IPS DF 19.7 (cell line): ENCODE measurements around the gene CDIPT.
"Not testable (repeated sequence)": the region's sequence is repeated elsewhere in the genome, so short reads cannot be mapped to it uniquely, and the experiment has no call there.

Experiments
- DNase-seq: peaks from one replicate; pipeline ENCODE4 v3.0.0-alpha.2; 2013; ENCODE audit warnings: low read depth, low spot score

CDIPT gene

DNA sequence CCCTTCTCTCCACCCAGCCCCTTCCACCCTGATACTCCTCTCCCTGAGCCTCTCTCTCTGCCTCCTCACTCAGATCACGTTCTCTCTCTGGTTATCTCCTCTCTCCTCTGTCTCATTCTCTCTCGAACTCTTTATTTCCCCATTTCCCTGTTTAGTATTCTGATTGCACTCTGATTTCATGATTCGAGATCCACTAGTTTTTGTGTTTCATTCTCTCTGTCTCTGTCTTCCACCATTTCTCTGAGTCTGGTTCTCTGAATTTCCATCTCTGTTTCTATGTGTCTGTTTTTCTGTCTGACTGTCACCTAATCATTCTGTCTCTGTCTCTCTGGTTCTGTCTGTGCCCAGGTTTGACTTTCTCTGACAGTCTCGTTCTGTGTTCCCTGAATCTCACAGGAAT lies 34.3 kb upstream of the CDIPT start:
- no peak for DNase-seq

DNA sequence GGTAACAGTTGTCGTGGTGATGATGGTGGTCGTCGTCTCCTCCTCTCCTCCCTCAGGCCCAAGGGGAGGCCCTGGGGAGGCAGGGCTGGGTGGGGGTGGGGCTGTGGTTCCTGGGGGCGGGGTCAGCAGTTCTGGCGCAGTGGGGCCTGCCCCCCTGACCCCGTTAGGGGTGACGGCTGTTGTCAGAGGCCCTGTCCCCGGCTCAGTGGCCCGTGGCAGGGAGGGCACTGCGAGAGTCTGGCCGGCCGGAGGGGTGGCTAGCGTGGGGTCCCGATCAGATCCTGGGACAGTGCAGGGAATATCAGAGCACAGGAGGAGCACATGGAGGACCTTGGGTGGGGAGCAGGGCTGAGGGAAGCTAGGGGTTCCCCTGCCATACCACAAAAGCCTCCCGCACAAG lies 33.8 kb upstream of the CDIPT start:
- no peak for DNase-seq

DNA sequence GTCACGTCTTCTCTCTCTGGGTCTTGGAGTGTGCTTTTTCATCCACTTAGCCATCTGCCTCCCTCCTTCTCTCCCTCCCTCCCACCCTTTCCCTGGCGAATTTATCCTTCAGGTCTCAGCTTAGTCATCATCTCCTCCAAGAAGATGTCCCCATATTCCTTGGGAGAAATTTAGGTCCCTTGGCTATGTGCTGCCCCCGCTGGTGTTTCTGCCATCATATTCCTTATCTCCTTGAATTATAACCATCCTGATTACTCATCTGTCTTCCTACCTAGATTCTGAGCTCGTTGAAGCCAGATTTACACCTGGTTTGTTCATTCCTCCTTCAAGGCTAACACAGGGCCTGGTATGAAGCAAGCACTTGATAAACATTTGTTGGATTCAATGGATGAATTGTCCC lies 31.3 kb upstream of the CDIPT start:
- no peak for DNase-seq

DNA sequence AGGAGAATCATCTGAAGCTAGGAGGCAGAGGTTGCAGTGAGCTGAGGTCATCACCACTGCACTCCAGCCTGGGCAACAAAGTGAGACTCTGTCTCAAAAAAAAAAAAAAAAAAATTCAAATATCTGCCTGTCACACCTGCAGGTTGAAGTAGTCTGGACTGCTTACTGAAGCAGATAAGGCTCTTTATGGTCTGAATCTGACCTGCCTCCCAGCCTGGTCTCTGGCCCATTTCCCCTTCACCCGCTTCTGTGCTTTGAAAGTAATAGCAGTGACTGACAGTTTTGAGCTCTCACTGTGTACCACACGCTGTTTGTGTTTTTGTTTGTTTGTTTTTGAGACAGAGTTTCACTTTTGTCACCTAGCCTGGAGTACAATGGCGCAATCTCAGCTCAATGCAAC lies 30.5 kb upstream of the CDIPT start:
- DNase-seq = no peak

DNA sequence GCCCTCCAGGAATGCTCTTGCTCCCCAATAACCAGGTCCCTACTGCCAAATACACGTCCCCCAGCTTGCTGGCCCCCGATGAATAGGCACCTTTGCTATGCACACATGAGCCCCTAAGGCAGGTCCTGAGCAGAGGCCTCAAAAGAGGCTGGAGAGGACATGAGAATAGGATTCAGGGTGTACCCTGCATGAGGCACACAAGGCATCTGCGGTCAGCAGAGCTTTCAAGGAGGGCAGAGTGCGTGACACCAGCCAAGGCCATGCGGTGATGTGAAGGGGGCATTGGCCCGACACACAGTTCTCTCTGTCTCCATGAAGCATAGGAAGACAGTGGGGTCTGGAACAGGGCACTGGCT lies 29.4 kb upstream of the CDIPT start:
- no peak for DNase-seq

DNA sequence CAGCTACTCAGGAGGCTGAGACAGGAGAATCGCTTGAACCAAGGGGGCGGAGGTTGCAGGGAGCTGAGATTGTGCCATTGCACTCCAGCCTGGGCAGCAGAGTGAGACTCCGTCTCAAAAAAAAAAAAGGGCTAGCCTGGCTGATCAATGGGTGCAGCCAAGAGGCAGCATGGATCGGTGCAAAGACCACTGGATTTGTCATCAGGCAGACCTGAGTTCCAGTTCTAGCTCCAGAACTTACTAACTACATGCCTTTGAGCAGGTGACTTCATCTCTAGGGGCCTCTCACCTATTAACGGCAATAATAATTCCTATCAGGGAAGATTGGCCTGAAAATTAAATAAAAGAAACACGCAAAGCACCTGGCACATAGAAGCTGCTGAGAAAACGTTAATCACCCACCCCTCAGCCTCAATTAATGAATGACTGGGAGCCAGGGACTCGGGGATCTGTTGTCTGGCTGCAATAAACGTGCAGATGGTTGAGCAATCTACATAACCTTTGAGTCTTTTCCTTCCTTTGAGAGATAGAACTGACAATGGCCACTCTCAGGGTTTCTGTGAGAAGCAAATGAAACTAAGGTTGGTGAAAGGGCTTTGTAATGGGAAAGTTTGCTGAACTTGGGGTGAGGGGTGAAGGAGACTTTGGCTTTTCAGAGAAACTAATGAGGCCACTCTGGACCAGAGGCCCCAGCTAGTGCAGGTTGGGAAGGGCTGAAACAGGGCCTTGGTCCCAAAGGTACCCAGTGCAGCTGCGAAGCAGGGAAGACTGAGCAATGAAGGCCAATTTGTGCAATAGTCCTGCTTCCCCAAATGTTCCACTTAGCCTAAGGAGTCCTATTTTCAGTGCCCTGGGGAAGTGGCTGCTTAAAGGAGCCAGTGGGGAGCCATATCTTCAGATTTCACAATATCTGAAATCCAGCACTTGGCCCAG lies 28.8 kb upstream of the CDIPT start:
- DNase-seq = no peak

DNA sequence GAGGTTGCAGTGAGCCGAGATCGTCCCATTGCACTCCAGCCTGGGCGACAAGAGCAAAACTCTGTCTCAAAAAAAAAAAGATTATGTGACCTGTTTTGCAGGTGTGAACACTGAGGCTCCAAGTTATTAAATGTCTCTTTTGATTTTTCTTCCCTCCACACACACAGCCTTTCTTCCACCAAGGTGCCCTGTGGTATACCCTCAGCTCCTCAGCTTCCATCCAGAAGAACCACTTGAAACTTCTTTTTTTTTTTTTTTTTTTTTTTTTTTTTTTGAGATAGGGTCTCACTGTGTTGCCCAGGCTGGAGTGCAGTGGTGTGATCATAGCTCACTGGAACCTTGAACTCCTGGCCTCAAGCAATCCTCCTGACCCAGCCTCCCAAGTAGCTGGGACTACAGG lies 26.3 kb upstream of the CDIPT start:
- DNase-seq = not testable (repeated sequence)

DNA sequence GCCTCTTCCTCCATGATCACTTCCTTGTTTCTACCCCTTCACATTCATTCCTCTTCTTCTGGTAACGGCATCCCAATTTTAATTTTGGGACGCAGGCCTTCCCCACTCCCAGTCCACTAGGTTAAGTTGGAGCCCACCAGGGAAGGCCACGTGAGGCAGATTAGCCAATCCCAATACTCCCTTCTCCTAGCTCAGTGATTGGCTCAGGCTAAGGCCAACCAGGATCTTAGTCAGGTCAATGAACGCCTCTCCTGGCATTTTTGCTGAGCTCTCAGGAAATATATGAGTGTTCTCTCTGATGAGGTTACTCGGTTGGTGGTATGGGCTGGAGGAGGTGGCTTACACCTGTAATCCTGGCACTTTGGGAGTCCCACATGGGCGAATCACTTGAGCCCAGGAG lies 21.0 kb upstream of the CDIPT start:
- DNase-seq = no peak

DNA sequence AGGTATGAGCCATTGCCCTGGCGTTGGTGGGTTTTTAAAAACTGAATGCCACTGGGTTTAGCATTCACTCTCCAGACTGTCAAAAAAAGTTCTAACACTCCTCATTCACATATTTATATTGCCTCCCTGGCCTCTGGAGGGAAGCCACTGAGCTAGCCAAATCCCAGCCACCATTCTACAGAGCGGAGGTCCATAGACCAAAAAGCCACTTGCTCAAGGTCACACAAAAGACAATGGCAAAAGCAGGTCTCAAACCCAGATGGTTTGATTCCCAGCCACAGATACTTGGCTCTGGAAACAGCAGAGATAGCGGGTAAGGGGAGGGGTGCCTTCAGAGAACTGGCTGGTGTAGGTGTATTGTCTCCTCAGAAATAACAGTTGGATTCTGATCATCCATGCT lies 18.0 kb upstream of the CDIPT start:
- no peak for DNase-seq

DNA sequence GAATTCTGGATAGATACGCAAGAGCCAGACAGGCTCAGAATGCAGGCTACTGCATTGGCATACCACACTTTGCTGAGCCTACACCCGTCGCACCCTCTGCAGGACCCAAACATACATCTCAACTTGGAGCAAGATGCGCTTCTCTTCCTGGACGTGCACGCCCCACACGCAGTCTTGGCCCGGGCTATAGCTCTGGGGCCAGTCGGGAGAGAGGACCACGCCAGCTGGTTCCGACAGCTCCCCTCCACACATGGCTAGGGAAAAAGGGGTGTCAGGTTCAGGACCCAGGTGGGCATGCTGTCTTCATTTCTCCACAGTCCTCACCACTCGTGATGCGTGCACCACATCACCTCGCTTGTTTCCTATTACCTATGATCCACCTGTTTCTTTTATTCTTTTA lies 15.1 kb upstream of the CDIPT start:
- DNase-seq = no peak

DNA sequence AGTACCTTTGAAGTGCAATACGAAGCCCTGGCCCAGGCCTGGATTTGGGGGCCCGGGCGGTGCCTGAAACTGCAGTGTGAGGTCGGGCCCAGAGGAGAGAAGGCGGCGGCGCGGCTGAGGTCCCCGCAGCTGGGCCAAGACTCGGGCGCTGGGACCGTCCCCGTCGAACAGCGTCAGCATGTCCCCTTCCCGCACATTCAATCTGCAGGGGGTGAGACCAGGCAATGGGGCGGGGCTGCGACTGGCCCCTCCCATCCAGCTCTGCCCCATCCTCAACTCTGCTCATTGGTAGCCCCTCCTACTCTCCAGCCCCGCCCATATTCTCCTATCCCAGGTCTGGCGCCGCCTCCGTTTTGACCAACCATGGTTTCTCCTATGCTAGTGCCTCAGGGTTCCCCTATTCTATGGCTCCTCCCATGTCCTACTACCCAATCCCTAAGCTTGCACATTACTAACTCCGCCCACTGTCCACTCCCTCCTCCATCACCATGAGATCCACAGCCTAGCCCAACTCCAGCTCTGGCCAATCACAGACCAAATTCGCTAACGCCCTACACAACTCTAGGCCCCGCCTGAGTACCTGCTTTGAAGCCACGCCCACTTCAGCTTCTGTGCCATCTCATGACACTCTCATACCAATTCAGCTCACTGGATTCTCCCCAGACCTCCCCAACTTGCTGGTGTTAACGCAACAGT lies 14.4 kb upstream of the CDIPT start:
- DNase-seq = peak; percentile 100

DNA sequence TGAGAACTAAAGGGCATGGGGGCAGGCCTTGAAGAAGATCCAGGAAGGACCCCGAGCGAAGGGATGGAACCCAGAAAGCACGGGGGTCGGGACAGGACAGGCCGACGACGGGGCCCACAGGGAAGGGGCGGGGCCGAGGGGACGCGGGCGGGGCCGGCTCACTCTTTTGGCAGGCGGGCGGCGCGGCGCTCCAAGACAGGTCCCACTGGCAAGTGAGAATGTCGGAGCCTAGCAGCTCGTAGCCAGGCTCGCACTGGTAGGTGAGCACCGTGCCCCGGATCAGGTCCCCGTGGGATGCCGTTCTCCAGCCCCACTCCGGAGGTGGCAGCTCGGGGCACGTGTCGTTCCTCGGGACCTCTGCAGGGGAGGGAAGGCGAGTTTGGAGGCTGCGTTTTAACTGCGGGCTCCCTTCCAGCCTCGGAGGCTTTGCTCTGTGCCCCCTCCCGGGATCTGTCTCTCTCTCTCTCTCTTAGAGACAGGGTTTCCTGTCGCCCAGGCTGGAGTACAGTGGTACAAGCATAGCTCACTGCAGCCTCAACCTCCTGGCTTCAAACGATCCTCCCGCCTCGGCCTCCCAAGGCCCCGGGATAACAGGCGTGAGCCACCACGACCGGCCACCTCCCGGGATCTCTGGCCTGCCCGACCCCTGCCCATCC lies 13.7 kb upstream of the CDIPT start:
- no peak for DNase-seq

DNA sequence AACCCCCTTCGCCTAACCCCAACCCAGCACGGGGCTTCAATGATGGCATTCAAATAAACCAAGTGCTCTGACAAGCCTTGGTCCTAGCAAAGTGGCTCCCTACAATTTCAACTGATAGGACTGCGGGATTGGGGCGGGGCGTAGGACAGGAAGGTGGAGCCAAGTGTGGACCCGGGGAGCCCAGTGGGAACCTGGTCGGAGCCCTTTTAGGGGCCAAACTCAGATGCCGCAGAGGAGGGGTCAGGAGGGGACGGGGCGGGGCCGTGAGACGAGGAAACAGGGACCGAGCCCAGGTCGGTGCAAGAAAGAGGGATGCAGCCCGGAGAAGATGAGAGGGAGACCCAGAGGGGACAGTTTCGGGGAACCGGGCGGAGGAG lies 13.2 kb upstream of the CDIPT start:
- no peak for DNase-seq

DNA sequence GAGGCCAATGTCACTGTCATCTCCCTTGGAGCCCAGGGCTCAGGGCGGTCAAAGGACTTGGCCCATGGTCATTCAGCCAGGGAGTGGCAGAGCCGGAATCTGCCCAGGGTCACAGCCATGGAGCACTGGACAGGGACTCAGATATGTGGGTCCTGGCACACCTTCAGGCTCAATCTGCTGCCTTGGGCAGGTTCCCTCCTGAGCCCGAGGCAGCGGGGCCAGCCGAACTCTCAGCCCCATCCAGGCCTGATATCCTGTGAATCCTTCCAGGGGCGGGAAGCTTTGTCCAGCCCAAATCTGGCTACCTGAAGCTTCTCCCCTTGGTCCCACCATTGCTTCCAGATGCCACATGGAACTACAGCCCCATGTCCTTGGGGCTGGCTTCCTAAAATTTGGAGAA lies 12.2 kb upstream of the CDIPT start:
- DNase-seq = no peak

DNA sequence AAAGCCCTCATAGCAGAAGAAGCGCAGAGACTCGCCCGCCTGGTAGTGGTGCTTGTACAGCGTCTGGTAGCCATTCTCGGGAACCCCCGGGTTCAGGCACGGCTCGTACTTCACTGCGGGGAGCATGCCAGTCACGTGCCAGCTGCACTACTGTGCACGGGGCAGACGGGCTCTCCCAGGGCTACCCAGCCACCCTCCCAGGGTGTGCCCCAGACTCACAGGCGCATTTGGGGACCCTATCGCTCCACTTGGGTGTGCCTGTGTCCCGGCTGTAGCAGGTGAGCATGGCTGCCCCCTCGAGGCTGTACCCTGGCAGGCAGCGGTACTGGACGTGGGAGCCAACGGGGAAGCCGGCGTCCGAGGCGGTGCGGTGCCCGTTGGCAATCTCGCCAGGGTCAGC lies 10.3 kb upstream of the CDIPT start:
- no peak for DNase-seq

DNA sequence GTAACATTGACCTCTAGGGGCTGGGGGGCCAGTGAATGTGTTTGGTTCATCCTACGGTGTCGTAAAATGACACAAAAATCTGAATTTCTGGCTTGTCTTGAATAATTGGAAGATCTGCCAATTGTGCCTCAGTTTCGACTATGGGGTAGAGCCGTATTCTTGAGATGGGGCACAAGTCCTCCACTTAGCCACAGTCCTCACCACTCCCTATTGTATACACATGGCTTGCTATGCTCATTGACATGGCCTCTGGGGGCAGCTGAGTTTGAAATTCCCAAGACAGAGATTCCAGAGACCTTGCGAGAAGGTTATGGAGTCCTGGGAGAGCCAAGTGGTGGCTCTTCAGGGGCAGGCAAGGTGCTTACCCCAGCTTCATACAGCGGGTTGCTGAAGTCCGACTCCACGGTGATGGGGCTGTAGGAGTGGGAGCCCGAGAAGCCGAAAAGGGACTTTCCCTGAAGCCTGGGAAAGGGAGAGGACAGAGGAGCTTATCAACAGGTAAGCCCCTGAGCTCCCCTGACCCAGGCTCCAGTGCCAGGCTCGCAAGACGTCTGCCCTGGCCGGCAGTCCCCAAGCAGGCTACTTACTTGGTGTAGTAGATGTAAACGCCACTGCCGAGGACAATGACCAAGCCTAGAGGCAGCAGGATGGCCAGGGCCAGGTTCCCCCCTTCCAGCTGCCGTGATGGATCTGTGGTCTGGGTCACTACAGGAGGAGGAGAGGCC lies 9.0 kb upstream of the CDIPT start:
- DNase-seq = no peak

DNA sequence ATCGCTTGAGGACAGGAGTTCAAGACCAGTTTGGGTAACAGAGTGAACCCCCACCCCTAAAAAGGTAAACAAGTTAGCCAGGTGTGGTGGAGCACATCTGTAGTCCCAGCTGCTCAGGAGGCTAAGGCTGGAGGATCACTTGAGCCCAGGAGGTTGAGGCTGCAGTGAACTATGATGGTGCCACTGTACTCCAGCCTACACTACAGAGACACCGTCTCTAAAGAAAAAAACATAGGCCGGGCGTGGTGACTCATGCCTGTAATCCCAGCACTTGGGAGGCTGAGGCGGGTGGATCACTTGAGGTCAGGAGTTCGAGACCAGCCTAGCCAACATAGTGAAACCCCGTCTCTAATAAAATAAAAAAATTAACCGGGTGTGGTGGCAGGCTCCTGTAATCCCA lies 6.0 kb upstream of the CDIPT start:
- DNase-seq = not testable (repeated sequence)

DNA sequence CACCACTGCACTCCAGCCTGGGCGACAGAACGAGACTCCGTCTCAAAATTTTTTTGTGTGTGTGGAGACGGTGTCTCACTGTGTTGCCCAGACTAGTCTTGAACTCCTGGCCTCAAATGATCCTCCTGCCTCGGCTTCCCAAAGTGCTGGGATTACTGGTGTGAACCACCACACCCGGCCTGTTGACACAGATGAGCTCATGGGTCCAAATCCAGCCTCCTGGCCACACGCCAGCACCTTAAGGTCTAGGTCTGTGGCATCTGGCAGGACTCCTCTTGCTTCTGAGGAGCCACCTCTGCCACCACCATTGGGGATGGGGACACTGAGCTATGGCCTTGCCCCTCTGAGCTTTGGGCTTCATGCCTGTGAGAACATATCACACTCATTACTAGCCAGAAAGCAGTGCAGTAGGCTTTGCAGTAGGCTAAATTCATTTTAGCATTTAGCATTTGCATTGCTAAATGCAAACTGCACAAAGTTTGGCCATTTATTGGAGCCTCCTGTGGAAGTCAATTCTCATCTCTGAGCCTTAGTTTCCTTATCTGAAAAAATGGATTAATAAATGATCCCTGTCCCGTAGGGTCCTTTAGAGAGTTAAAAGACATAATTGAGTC lies 5.5 kb upstream of the CDIPT start:
- DNase-seq = no peak

DNA sequence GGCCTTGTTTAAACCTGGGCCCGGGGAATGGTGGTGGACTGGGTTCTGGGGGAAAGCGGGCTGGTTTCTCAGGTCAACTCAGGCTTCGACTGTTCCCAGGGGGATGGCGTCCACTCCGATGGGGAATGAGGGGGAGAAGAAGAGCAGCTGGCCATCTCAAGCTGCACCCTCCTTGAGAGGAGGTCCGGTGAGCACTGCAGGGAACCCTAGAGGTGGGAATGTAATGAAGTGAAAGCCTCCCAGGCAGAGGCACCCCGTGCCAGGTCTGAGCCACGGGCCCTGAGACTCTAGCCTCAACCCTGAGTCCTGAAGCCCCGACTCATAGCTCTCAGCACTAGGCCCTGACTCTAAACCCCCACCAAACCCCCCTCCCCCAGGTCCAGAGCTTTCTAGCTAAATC lies 1.2 kb upstream of the CDIPT start:
- DNase-seq = no peak

DNA sequence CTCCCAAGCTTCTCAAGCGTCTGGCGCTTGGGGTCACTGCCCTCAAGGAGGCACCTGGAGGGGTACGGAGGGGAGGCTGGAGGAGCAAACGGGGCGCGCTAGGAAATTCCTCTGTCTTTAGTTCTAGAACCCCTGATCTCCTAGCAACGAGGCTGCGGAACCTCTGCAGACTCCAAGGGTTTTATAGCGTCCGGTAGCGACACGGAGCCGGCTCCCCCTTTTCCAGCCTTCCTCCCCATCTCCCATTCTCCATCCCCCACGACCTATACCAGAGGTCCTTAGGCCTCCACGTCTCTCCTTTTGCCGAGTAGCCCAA lies 601 bp upstream of the CDIPT start:
- no peak for DNase-seq

DNA sequence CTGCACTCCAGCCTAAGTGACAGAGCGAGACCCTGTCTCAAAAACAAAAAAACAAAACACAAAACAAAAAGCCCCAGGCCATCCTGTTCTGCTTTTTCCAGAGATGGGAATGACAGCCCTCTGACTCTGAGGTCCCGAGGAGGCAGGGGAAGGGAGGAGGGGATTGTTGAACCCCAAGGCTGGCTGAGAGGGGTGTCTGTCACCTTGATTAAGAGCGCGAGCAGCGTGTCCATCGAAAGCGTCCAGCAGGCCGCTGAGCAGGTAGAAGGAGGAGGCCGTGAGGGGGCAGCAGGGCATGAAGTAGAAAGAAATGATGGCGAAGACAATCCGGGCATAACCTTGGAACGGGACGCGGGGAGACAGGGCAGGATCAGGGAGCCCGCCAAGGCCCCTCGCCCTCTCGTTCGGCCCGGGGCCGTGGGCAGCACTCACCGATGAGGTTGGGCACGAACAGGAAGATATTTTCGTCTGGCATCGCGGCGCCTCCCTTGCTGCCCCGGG lies 593 bp downstream of the CDIPT start:
- DNase-seq = no peak

DNA sequence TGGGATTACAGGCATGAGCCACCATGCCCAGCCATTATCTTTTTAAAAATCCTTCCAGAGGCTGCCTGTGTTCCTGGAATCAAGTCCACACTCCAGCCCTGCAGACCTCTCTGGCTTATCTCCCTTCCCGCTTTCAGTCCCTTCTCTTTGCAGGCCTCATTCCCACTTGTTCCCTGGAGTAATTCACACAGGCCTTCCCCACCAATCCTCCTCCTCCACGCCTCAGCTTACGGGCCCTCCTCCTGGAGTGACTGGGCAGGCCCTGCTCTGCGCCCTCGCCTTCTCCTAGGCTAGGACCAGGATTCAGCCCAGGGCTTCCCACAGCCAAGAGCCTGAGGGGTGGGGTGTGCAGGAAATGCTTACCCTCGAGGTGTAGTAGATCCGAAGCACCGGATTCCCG lies 2.8 kb downstream of the CDIPT start:
- DNase-seq = no peak
